Stomach smooth muscle (tissue), 2 donors: ENCODE results near the gene RPS6KA2.
"Not testable (repeated sequence)": the region's sequence is repeated elsewhere in the genome, so short reads cannot be mapped to it uniquely, and the experiment has no call there.

ENCODE experiments used
- H3K27ac ChIP-seq: one replicate; pipeline ENCODE4 v1.7.0; 2013; ENCODE audit warnings: mild to moderate bottlenecking, low read length, inconsistent platforms
- H3K27me3 ChIP-seq, 2 donors: one replicate each; pipeline ENCODE4 v1.7.0; 2013; ENCODE audit warnings: low read length in 2 of 2; ENCODE audit not compliant: insufficient read depth in 2 of 2, control insufficient read depth in 1 of 2
- H3K36me3 ChIP-seq, 2 donors: one replicate each; pipeline ENCODE4 v1.7.0; 2013; ENCODE audit warnings: low read length in 2 of 2; ENCODE audit not compliant: control insufficient read depth in 2 of 2, insufficient read depth in 2 of 2
- H3K4me1 ChIP-seq: one replicate; pipeline ENCODE4 v1.7.0; 2013; ENCODE audit warnings: low read length; ENCODE audit not compliant: control insufficient read depth, insufficient read depth
- H3K4me3 ChIP-seq, 2 donors: one replicate each; pipeline ENCODE4 v1.7.0; 2013; ENCODE audit warnings: low read length in 2 of 2
- H3K9ac ChIP-seq, 2 donors: one replicate each; pipeline ENCODE4 v1.7.0; 2013; ENCODE audit warnings: low read length in 2 of 2, mild to moderate bottlenecking in 1 of 2
- H3K9me3 ChIP-seq, 2 donors: one replicate each; pipeline ENCODE4 v1.7.0; 2013; ENCODE audit warnings: low read length in 2 of 2; ENCODE audit not compliant: control insufficient read depth in 2 of 2
- donor health status: healthy.
- donor health status: Pancreatic carcinoma.

The RPS6KA2 gene

GRCh38 chr6:166406197-166406596 is 220.9 kb downstream of the RPS6KA2 start:
- H3K9me3 ChIP-seq = no peaks in the 10 kb centered on the region
- no peak overlapping the region for H3K9ac ChIP-seq
- no peak overlapping the region for H3K4me3 ChIP-seq
- H3K4me1 ChIP-seq = no peaks in the 10 kb centered on the region
- H3K27me3 ChIP-seq = peaks cover 0 to 4% of the 10 kb centered on the region in 2 donors
- H3K36me3 ChIP-seq = peaks cover 0 to 2% of the 10 kb centered on the region in 2 donors
- no peak overlapping the region for H3K27ac ChIP-seq

DNA sequence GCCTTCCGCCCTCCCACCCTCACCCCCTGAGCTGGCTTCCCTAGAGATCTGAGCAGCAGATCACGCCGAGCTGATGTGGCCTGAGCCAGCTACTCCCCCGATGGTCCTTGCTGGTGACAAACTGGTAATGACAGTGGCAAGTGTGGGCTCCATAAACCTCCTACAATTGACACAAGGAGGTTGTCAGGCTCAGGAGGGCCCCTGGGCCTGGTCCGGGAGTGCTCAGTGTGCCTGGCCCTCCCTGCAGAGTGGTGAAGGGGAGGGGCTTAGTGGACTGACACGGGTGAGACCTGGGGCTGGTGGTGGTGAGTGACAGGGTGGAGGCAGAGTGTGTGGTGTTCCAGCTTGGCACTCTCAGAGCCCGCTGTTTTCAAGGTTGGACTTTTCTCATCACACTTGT is 221.7 kb downstream of the RPS6KA2 start:
- no peaks in the 10 kb centered on the region for H3K9me3 ChIP-seq
- no peak overlapping the region for H3K9ac ChIP-seq
- H3K27ac ChIP-seq = no peak overlapping the region

GRCh38 chr6:166402582-166403277 is 224.3 kb downstream of the RPS6KA2 start:
- Histone ChIP-seq H3K9ac (no peak overlapping the region), H3K4me3 (no peak overlapping the region), H3K27ac (no peak overlapping the region), H3K36me3 (no peaks in the 10 kb centered on the region), H3K27me3 (peaks cover 5 to 14% of the 10 kb centered on the region in 2 donors), H3K4me1 (peaks cover 2% of the 10 kb centered on the region), H3K9me3 (no peaks in the 10 kb centered on the region)

More for the DNA sequence above, 221.7 kb downstream of the RPS6KA2 start:
- H3K4me1 ChIP-seq = peaks cover 2% of the 10 kb centered on the region
- H3K4me3 ChIP-seq = no peak overlapping the region
- peaks cover 0 to 2% of the 10 kb centered on the region in 2 donors for H3K36me3 ChIP-seq
- H3K27me3 ChIP-seq = peaks cover 0 to 4% of the 10 kb centered on the region in 2 donors

DNA sequence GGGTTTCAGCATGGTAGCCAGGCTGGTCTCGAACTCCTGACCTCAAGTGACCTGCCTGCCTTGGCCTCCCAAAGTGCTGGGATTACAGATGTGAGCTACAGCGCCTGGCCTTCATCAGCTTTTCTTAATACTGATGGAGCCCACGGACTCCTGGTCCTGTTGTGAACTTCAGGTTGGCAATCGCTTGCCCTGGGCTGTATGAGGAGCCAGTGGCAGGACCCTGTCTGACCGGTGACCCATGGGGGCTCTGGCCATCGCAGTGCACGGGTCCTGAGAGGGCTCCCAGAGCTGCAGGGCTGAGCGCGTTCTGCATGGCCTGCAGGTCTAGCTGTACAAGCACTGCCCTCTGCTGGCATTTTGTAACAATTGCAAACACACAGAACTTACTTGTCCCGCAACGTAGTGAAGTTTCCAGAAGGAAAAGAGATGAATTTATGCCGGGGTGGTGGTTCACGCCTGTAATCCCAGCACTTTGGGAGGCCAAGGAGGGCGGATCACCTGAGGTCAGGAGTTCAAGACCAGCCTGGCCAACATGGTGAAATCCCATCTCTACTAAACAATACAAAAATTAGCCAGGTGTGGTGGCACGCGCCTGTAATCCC is 226.3 kb downstream of the RPS6KA2 start:
- not testable (repeated sequence) for H3K27ac ChIP-seq, H3K36me3 ChIP-seq, H3K9me3 ChIP-seq, H3K4me1 ChIP-seq, H3K9ac ChIP-seq, H3K4me3 ChIP-seq
- peaks cover 18 to 25% of the 10 kb centered on the region in 2 donors for H3K27me3 ChIP-seq

- no peak overlapping the region for H3K4me3 ChIP-seq
- H3K4me1 ChIP-seq = peaks cover 2% of the 10 kb centered on the region
- peaks cover 19 to 27% of the 10 kb centered on the region in 2 donors for H3K27me3 ChIP-seq
- no peaks in the 10 kb centered on the region for H3K9me3 ChIP-seq
- no peak overlapping the region for H3K27ac ChIP-seq
- no peaks in the 10 kb centered on the region for H3K36me3 ChIP-seq
- H3K9ac ChIP-seq = no peak overlapping the region
These were observed 226.9 kb downstream of the RPS6KA2 start for GRCh38 chr6:166400181-166400580.

DNA sequence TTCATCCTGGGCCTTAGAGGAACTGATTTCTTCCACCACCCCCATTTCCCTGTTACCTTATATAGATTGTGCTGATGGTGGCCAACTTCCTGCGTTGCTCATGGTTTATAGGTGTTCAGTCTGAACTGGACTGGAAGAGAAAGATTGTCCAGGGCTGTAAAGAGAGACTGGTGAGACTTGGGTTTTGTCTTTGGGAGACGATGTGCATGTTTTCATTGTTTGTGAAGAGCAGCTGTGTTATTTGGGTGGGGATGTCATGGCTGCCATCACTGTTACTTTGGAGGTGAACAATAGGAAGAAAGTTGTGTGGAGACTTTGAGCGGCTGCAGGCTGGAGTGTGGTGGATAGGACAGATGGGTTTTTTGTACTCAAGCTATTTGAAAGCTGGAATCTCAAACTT is 228.7 kb downstream of the RPS6KA2 start:
- Histone ChIP-seq H3K4me3 (no peak overlapping the region), H3K4me1 (peaks cover 2% of the 10 kb centered on the region), H3K27me3 (peaks cover 22 to 33% of the 10 kb centered on the region in 2 donors), H3K9ac (no peak overlapping the region), H3K27ac (no peak overlapping the region), H3K9me3 (no peaks in the 10 kb centered on the region), H3K36me3 (no peaks in the 10 kb centered on the region)

GRCh38 chr6:166397849-166398248 is 229.2 kb downstream of the RPS6KA2 start:
- H3K27me3 ChIP-seq = peaks cover 22 to 33% of the 10 kb centered on the region in 2 donors
- no peaks in the 10 kb centered on the region for H3K9me3 ChIP-seq
- no peak overlapping the region for H3K9ac ChIP-seq
- peaks cover 2% of the 10 kb centered on the region for H3K4me1 ChIP-seq
- no peak overlapping the region for H3K4me3 ChIP-seq
- no peak overlapping the region for H3K27ac ChIP-seq
- no peaks in the 10 kb centered on the region for H3K36me3 ChIP-seq

DNA sequence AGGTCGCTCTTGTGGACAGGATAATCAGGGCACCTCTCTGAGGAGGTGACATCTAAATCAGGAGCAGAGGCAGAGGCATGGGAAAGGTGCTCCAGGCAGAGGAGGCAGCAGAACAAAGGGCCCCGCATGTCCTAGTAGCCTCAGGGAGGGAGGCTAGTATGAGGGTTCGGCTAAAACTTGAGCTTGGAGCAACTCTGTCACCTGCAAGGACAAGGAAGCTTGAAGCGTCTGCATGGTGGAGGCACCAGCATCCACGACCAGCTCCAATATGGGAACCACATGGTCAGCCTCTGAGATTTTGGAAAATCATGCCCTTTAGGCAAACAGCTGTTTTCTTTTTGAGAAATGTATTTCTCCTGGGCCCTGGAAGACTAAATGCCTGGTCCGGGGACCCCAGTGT is 231.3 kb downstream of the RPS6KA2 start:
- Histone ChIP-seq H3K9ac (no peak overlapping the region), H3K27ac (no peak overlapping the region), H3K36me3 (no peaks in the 10 kb centered on the region), H3K4me3 (no peak overlapping the region), H3K4me1 (no peaks in the 10 kb centered on the region), H3K27me3 (peaks cover 22 to 30% of the 10 kb centered on the region in 2 donors), H3K9me3 (no peaks in the 10 kb centered on the region)

GRCh38 chr6:166395351-166395750 is 231.7 kb downstream of the RPS6KA2 start:
- no peak overlapping the region for H3K4me3 ChIP-seq
- peaks cover 22 to 30% of the 10 kb centered on the region in 2 donors for H3K27me3 ChIP-seq
- no peak overlapping the region for H3K27ac ChIP-seq
- H3K36me3 ChIP-seq = no peaks in the 10 kb centered on the region
- H3K9ac ChIP-seq = no peak overlapping the region
- H3K4me1 ChIP-seq = no peaks in the 10 kb centered on the region
- H3K9me3 ChIP-seq = no peaks in the 10 kb centered on the region

DNA sequence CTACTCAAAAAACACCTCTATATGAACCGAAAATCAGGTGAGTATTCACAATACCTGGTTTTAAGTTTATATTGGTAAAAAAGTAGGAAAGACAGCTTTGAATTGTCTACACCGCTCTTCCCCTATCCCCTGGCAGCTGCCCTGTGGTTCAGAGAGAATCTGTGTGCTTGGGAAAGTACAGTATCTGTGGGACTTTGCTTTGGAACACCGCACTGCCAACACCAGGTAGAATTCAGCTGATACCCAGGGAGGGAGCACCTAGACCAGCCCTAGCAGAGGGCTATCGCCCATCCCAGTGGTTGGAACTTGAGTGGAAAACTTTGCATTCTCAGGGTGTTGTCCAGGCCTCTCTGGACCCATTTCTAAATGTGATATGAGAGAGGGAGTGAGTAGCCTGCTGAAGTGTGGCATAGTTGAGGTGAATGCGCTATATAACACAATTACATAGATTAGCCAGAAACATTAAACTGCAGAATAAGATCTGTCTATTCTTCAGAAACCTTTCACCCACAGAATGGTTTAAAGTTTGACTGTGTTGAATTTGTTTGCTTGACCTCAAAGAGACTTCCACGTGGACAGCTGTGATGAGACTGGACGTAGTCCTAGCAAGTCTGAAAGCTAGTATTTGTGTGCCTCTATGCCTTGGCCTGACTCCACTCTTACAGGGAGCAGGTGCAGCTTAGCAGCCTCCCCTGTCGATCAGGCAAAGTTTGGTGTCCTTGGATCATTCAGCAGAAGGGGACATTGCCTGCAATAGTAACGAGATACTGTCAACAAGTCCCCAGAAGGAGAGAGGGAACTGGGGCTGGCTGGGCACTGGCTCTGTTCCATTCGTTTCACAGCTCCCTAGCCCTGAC is 232.8 kb downstream of the RPS6KA2 start:
- Histone ChIP-seq H3K4me3 (no peak overlapping the region), H3K9me3 (no peaks in the 10 kb centered on the region), H3K36me3 (no peaks in the 10 kb centered on the region), H3K27ac (no peak overlapping the region), H3K4me1 (no peaks in the 10 kb centered on the region), H3K9ac (no peak overlapping the region), H3K27me3 (peaks cover 22 to 28% of the 10 kb centered on the region in 2 donors)
